Stimulated activated CD4-positive, alpha-beta T cell treated with anti-CD3 and anti-CD28 coated beads, TNF-alpha, amount 100 ng/mL, for 1 hour (primary cell): Measurements from ENCODE around the gene TGFBI.
"Not testable (repeated sequence)": the region's sequence is repeated elsewhere in the genome, so short reads cannot be mapped to it uniquely, and the experiment has no call there.

Source experiments
- DNase-seq, 3 donors: peaks; one replicate each; pipeline ENCODE4 v3.0.0-alpha.2; 2020; ENCODE audit warnings: low read depth in 3 of 3, low spot score in 1 of 3

Gene TGFBI

GRCh38 chr5:136043968-136044610 lies 15.3 kb downstream of the TGFBI start:
- no peak for DNase-seq

- not testable (repeated sequence) for DNase-seq
Observed at GRCh38 chr5:136045026-136045425, 16.2 kb downstream of the TGFBI start.

DNA sequence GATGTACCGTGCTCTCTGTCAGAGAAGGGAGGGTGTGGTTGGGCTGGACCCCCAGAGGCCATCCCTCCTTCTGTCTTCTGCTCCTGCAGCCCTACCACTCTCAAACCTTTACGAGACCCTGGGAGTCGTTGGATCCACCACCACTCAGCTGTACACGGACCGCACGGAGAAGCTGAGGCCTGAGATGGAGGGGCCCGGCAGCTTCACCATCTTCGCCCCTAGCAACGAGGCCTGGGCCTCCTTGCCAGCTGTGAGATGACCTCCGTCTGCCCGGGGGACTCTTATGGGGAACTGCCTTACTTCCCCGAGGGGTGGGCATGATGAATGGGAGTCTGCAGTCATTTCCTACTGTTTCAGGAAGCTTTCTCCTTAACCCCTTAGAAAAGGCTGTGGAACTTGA lies 17.5 kb downstream of the TGFBI start:
- DNase-seq = no peak

- no peak for DNase-seq
Observed at GRCh38 chr5:136047858-136048257, 19.1 kb downstream of the TGFBI start.

- DNase-seq = no peak
Observed at GRCh38 chr5:136048966-136049365, 20.2 kb downstream of the TGFBI start.

- DNase-seq = no peak
Observed at GRCh38 chr5:136051486-136052220, 22.9 kb downstream of the TGFBI start.

DNA sequence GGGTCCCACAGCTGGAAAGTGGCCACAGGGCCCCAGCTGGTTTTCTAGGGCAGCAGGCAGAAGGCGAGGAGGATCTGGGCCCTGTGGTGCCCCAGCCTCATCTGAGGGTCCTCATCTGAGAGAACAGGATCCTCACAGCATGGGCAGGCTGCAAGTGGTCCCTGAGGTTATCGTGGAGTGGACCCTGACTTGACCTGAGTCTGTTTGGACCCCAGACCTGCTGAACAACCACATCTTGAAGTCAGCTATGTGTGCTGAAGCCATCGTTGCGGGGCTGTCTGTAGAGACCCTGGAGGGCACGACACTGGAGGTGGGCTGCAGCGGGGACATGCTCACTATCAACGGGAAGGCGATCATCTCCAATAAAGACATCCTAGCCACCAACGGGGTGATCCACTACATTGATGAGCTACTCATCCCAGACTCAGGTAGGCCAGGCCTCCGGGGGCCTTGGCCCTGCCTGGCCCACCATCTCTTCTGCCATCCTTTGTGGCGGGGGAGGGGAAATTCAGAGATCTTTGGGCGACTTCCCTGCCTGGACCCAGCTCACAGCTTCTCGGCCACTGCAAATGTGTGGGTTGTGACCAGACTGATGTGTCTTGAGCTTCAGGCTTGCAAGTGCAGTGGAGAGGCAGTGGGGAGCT lies 24.0 kb downstream of the TGFBI start:
- DNase-seq = no peak

GRCh38 chr5:136053336-136054141 lies 24.8 kb downstream of the TGFBI start:
- DNase-seq = no peak

GRCh38 chr5:136054142-136055019 lies 25.6 kb downstream of the TGFBI start:
- DNase-seq = no peak

DNA sequence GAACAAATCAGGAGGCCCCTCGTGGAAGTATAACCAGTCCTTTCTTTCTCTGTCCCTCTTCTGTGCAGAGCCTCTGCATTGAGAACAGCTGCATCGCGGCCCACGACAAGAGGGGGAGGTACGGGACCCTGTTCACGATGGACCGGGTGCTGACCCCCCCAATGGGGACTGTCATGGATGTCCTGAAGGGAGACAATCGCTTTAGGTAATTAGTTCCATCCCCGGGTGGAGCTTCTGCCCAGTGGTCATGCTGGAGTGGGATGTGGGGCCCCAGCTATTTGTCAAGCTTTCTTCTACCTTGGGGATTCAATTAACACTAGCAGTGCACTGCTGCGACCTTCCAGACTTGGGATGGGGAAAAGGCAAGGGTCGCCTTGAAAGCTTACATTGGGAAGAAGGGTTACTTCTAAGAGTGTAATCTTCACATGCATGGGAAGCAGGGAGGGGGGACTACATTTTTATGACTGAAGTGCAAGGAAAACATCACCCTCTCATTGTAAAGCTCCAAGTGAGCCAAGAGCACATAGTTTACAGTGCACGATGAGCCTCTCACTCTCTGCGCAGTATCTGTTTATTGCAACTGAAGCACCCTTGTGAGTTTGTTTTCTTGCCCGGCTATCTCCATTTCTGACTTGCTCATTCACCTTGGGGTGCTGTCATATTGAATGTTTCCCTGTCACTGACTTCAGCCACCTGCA lies 27.0 kb downstream of the TGFBI start:
- no peak for DNase-seq

GRCh38 chr5:136056336-136056735 lies 27.5 kb downstream of the TGFBI start:
- no peak for DNase-seq

DNA sequence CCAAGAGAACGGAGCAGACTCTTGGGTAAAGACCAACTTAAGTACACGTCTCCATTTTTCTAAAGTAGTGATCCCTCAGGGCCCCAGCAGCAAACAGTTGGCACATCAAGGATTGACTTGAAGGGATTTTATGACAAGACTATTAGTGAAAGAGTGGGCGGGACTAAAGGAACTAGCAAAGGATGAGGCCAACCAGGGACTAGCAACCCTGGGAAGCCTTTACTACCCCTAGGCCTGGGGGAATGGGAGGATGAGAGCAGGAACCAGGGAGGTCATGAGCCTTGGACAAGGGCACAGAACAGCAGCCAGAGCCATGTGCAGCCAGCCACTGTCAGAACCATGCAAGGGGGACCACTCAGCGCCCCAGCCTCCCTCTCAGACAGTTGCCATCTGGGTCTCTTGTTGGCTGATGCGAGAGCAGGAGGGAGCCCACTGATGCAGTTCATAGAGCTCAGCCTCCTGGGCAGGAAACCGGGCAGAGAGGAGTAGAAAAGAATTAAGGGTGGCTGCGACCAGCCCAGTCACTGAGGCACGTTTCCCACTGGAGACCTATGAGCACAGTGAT lies 28.1 kb downstream of the TGFBI start:
- no peak for DNase-seq

- no peak for DNase-seq
Observed at GRCh38 chr5:136057401-136058038, 28.7 kb downstream of the TGFBI start.

DNA sequence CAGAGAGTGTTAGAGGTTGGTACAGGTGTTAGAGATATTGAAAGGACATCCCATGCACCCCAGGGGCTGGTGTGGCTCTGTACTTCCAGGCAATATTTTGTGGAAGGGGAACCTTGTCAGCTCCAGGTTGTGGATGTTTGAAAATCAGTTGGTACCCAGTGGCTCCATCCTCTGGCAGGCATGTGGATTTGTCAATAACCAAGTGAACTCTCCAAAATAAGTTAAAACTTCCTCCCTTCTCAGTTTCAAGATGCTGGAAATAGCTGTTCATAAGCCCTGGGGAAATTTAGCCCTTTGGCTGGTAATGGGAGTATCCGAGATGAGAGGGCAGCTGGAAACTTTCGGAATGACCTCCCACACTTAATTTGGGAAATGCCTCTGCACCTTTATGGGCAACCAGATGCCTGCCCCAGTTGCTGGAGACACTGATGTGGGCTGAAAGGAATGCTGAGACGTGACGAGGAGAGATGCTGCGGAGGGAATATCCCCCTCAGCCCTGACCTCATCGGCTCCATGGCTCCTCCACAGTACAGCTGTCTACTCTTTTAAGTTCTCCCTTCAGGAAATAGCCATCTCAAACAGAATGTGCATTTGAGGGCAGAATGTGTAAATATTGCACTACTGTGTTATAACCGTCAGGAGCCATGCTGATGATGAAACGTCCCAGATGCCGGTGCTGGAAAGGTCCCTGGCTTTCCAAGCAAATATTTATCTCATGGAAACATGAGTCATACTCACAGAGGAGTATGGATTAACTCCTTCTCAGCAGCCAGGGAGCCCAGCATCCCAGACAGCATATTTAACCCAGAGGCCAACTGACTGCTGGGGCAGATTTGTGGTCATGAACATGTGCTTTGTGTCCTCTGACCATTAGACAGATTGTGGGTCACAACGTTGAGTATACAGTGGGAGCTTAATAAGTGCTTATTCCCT lies 29.5 kb downstream of the TGFBI start:
- DNase-seq = no peak

DNA sequence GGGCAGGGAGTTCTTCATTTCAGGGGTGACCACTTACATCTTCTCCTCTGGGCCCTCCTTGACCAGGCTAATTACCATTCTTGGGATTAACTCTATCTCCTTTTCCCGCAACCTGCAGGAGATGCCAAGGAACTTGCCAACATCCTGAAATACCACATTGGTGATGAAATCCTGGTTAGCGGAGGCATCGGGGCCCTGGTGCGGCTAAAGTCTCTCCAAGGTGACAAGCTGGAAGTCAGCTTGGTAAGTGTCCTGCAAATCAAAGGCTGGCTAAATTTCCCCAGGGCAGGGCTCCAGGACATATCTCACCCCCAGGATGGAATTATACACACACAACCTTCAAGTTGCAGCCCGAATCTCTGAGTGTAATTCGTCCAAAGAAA lies 30.2 kb downstream of the TGFBI start:
- no peak for DNase-seq

GRCh38 chr5:136060963-136061362 lies 32.2 kb downstream of the TGFBI start:
- no peak for DNase-seq

DNA sequence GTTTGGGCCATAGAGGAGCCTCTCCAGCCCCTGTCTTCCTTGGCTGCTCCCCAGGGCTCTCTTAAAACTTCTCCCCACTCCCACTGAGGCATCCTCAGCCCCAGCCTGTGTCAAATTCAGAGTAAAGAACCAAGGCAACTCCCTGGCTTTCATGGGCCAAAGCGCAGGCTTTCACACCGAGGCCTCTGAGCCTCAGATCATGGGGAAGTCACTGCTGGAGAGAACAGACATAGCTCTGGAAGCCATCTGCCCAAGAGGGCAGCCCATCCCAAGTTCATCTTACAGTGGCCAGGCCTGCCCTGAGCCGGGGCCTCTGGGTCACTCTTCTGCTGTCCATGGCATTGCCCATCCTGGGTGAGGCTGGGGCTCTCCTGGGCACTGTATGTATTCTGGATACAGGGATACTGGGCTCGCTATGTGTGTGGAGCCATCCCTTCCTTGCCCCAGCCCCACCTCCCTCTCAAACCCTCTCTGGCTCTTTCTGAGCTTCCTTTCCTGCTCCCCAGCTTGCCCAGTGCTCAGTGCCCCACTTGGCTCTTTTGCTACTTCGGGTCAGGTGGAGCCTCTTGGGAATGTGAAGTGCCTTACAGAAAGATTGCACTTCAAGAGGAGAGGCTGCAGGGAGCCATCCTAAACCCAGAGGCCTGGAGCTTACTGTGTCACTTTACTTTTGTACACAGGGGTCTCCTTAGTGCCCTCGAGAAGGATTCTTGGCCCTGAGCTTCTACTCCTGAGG lies 33.0 kb downstream of the TGFBI start:
- DNase-seq = no peak
